HG03378 (cell line): ENCODE results near the gene HEPN1.

Source experiments
- ATAC-seq: cut with Tn5 transposase; IDR thresholded peaks from one replicate; pipeline ENCODE4 v1.9.1; 2021; ENCODE audit warnings: mild to moderate bottlenecking, moderate library complexity; ENCODE audit not compliant: unreplicated experiment

The HEPN1 gene

DNA sequence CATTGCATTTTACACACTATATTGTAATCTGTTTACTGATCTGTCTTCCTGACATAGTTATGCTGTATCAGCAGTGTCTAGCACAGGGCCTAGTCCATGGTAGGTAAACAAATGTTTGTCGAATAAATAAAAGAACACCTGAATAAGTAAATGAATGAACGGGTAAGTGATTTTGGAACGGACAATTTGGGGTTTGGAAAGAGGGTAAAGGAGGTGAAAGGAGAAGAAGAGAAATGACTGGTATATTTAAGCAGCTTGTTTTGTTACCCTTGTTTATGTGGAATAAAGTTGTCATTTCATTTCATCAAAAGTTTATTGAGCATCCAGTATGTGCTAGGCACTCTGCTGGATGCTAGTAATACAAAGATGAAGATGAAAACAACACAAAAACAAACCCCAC is at the start of gene HEPN1:
Gene HEPN1, plus strand, starts transcription at position 301 of the 400 bp plus-strand sequence.
- ATAC-seq: no peak

DNA sequence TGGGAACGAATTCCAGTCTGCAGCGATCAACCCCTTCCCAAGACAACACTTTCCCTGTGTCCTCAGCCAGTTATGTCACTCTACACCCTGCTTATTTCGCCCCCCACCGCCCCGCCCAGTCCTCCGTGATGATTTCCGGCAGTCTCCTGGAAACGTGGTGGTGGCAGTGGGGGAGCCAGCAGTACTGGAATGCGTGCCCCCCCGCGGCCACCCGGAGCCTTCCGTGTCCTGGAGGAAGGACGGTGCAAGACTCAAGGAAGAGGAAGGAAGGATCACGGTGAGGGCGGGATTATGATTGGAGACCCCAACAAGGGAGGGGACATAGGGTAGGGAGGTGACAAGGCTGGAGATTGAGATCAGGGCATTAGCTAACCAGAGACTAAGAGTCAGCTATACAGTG is 49.7 kb upstream of the HEPN1 start:
- ATAC-seq: no peak

DNA sequence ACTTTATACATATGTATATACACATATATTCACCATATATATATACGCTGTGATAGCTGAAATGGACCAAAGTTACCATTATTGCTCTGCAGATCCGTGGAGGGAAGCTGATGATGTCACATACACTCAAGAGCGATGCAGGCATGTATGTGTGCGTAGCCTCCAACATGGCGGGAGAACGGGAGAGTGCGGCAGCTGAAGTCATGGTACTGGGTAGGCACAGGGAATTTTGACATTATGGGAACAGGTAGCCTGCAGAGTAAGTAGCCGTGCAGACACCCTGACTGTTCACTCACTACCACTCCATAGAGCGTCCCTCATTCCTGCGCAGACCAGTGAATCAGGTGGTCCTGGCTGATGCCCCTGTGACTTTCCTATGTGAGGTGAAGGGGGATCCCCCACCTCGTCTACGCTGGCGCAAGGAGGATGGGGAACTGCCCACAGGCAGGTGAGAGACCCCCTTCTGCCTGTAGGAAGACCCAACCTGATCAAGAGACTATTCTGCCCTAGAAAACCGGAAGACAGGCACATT is 49.1 kb upstream of the HEPN1 start:
- no peak for ATAC-seq

GRCh38 chr11:124870430-124870829 is 48.6 kb upstream of the HEPN1 start:
- no peak for ATAC-seq

DNA sequence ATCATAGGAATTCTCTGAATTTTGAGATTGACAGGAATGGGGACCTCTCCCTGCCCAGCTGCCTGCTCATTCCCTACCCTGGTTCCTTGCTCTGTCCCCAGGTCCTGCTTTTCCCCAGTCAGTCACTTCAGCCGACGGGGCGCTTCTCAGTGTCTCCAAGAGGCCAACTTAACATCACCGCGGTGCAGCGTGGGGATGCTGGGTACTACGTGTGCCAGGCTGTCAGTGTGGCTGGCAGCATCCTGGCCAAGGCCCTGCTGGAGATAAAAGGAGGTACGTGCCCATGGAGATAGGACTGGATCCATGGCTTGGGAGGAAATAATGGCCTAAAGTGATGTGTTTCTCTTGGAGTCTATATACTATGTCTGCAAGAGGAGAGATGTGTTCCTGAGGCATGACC is 46.8 kb upstream of the HEPN1 start:
- no peak for ATAC-seq

DNA sequence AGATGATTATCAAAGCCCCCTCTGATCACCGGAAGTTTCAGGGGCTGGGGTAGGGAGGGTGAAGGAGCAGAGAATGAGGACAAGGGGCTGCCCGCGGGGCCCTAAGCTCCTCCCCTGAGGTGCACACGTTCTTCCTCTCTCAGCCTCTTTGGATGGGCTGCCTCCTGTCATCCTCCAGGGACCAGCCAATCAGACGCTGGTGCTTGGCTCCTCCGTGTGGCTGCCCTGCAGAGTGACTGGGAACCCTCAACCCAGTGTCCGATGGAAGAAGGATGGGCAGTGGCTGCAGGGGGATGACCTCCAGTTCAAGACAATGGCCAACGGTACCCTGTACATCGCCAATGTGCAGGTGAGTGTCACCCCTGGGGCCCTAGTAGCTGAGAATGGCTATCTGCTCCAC is 46.3 kb upstream of the HEPN1 start:
- ATAC-seq: no peak

GRCh38 chr11:124873951-124874350 is 45.1 kb upstream of the HEPN1 start:
- no peak for ATAC-seq

GRCh38 chr11:124874571-124875255 is 44.3 kb upstream of the HEPN1 start:
- ATAC-seq: no peak

GRCh38 chr11:124875401-124875800 is 43.6 kb upstream of the HEPN1 start:
- ATAC-seq: no peak

DNA sequence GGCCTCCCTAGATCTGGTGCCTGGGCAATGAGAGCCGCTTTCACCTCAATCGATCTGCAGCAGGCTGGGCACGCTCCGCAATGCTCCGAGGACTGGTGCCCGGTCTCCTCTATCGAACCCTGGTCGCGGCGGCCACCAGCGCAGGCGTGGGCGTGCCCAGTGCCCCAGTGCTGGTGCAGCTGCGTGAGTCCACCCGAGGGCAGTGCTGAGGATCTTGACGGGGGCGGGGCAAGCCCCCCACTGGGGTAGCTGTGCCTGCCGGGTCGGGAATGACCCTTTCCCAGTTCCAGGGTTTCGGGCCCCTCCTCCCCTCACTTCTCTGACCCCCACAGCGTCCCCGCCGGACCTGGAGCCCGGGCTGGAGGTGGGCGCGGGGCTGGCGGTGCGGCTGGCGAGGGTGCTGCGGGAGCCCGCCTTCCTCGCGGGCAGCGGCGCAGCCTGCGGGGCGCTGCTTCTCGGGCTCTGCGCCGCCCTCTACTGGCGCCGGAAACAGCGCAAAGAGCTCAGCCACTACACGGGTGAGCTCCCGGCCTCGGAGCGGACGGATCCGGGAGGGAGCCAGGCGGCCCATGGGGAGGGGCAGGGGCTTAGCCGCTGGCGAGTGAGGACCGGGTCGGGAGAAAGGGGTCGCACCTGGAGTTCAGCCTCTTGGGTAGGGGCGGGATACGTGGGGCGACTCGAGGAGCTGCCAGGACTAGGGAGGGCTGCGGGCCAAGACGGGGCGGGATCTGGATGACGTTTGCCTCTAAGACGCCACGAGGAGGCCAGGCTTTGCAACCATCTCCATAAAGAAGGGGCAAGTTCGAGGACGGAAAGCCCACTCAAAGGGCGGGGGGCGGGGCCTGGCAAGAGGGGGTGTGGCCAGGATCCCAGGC is 42.9 kb upstream of the HEPN1 start:
- ATAC-seq: peak; percentile 72

DNA sequence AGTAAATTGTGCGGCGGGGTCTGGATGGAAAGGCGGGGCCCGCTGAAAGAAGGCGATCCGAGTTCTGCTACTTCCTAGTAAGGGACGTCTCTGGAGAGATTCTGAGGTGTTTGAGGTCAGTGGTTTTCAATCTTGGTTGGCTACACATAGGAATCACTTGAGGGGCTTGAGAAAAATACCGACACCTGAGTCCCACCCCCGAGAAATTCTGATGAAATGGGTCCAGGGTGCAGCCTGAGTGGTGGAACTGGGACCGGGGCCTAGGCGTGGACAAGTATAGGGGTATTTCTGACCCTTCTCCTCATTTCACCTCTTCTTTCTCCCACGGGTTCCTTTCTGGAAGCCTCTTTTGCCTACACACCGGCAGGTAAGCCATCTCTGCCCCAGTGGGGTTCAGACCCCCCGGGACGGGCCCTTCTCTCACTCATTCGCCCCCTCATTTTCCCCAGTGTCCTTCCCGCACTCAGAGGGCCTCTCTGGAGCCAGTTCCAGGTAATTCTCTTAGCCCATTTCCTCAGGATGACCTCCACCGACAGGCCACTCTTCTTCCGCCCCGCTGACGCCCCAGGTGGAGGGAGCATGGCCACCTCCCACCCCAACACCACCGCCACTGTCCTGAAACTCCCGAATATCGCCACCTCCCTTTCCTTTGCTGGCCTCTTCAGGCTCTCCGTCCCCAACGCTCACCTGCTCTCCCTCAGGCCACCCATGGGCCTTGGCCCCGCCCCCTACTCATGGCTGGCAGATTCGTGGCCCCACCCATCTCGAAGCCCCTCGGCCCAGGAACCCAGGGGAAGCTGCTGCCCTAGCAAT is 42.0 kb upstream of the HEPN1 start:
- ATAC-seq: no peak

GRCh38 chr11:124877631-124877909 is 41.5 kb upstream of the HEPN1 start:
- ATAC-seq: no peak

DNA sequence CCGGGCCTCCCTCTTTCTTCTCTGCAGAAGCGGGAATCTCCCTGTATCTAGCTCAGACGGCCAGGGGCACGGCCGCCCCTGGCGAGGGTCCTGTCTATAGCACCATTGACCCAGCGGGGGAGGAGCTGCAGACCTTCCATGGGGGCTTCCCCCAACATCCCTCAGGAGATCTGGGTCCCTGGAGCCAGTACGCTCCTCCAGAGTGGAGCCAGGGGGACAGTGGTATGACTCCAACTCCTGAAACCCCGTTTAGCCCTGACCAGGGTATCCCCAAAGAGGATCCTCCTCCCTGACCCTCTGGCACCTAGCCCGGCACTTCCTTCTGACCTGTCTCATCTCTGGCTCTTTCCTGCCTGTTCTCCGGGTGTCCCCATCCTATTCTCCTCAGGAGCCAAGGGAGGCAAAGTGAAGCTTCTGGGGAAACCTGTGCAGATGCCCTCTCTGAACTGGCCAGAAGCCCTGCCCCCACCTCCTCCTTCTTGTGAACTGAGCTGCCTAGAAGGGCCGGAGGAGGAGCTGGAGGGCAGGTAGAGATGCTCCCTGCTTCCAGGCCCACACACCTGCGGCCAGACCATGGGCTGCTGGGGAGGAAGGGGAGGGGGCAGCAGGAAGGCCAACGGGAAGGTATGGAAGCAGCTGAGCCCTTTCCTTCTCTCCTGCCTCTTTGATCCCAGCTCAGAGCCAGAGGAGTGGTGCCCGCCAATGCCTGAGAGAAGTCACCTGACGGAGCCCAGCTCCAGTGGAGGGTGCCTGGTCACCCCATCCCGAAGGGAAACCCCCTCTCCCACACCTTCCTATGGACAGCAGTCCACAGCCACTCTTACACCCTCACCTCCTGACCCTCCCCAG is 40.9 kb upstream of the HEPN1 start:
- ATAC-seq: no peak

DNA sequence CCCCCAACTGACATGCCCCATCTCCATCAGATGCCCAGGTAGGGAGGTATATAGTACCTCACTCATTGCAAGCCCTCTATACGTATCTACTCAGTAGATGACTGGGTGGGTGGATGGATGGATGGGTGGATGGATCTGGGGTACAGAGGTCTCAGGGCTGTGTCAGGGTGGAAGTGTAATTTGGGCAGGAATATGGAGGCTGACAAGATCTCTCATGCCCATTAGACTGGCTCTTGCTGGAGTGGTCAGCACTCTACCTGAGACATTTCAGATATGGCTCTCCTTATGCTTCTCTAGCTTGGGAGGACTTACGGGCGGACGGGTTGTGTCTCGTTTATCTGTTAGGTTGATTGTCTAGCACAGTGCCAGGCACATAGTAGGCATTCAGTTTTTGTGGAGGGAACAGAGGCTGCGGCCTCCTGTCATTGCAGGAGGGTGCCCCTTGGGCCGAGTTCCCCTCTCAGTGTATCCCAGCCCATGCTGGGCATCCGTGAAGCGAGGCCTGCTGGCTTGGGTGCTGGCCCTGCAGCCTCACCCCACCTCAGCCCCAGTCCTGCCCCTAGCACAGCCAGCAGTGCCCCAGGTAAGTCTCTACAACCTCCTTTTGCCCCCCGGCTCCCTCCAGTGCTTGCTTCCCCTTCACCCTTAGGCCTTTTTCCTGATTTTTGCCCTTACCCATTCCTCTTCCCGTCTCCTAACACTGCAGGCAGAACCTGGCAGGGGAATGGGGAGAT is 40.1 kb upstream of the HEPN1 start:
- no peak for ATAC-seq

DNA sequence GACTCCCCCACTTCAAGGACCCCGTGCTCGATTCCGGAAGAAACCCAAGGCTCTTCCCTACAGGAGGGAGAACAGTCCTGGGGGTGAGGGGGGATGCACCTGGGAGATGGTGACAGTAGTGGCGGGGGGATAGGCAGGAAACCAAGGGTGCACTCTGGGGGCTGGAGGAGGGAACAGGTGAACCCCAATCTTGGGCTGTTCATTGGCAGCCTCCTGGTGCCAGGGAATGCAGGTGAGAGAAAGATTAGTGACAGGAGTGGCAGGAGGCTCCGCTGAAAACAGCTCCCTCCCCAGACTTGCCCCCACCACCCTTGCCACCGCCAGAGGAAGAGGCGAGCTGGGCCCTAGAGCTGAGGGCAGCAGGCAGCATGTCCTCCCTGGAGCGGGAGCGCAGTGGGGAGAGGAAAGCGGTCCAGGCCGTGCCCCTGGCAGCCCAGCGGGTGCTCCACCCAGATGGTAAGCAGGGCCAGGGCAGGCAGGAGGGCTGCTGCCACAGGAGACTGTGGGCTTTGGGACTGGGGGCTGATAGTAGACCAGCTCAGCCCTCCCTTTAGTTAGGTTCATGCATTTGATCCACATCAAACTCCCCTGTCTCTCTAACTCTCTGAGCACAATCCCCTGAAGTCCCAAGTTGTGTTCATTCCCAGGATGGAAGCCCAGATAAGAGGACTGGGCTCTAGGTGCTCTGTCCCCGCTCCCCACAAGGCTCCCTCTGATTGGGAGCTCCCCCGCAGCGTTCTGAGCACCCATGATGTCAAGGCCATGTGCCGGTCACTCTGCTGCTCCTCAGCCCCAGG is 39.4 kb upstream of the HEPN1 start:
- ATAC-seq: no peak

- ATAC-seq: no peak
These were observed 38.8 kb upstream of the HEPN1 start for GRCh38 chr11:124880290-124880611.

- ATAC-seq: no peak
These were observed 38.1 kb upstream of the HEPN1 start for GRCh38 chr11:124880958-124881357.

DNA sequence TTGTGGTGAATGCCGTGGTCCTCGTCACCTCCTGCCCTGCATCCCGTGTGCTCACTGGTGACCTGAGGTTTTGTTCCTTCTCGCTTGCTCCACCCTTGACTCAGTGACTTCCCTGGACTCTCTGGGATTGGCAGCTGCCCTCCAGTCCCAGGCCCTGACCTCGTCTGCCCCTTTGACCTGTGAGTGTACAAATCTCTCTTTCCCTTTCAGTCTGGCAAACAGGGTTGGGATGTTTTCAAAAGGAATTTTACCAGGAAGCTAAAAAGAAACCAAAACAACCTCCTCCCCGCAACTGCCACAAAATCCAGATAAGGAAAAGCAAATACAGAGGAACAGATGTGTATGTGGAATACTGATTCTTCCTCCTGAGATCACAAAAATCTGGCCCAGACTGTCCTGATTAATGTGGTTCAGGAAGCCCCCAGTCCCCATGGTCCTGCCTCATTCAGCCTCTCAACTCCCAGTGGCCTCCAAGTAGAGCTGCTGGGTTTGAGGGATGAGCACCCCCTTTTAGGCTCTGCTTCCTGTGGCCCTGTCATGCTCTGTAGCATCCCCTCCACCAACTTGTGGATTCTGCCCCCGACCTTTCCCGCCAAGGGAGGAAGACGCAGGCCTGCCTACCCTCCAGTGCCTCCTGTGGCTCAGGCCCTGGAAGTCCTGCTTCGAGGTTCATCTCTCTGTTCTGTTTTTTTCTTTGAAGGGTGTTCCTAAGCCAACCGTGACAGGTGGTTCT is 36.5 kb upstream of the HEPN1 start:
- no peak for ATAC-seq

GRCh38 chr11:124884340-124884739 is 34.7 kb upstream of the HEPN1 start:
- ATAC-seq: no peak
